HCT116 (cell line): ENCODE results near the gene PDPK1. TPM values are rescaled to one million over a fixed set of nuclear protein-coding genes. Genes with fewer than 3 reads are reported as not detected.

Experiments used
- ATAC-seq: fragments of 200-7000 bp; cut with Tn5 transposase; 2 replicates; pipeline ENCODE4 v1.9.1; 2020; ENCODE audit warnings: mild to moderate bottlenecking, moderate library complexity
- BruUV-seq: library from RNA; stranded (reverse); fragments of 400-500 nt; replicated peaks from 2 replicates; lab custom pipeline; 2021; lab: Mats Ljungman, UMichigan
- CTCF ChIA-PET: fragments of 300-600 bp; sonication (Branson Sonifier 250); formaldehyde crosslinking; loops from one replicate; lab custom pipeline; 2021; ENCODE audit warnings: antibody characterized with exemption; lab: Charles Lee
- POLR2A ChIA-PET: fragments of 300-600, 350-600 bp; sonication (Branson Sonifier 250); formaldehyde crosslinking; loops from one replicate; lab custom pipeline; 2021; ENCODE audit warnings: antibody characterized with exemption; lab: Charles Lee
- RAD21 ChIA-PET, 2 experiments: fragments of 300-600 bp; sonication (Branson Sonifier 250); formaldehyde crosslinking; loops; one replicate each; lab custom pipeline; 2023; ENCODE audit warnings: low total read pairs in 2 of 2; ENCODE audit not compliant: uncharacterized antibody in 2 of 2, unreplicated experiment in 2 of 2, low non-redundant PET in 1 of 2; lab: Charles Lee
- DNase-seq: peaks from one replicate; pipeline ENCODE4 v3.0.0-alpha.2; 2010; ENCODE audit warnings: low read depth, low spot score
- H2AFZ ChIP-seq: fragments of 200-600 bp; shearing (Covaris generic), sonication (generic); 2 replicates; pipeline ENCODE4 v1.6.1; 2017; ENCODE audit warnings: low read depth, mixed run types, mixed read lengths, antibody characterized with exemption, low read length; ENCODE audit not compliant: poor library complexity, severe bottlenecking
- H3K27ac ChIP-seq: 2 replicates; pipeline ENCODE4 v1.5.1; 2012; ENCODE audit warnings: low read depth, low read length
- H3K27me3 ChIP-seq: fragments of 200-600 bp; sonication (generic); 2 replicates; pipeline ENCODE4 v1.6.1; 2016; ENCODE audit warnings: mixed run types, low read length, mixed read lengths; ENCODE audit not compliant: insufficient read depth
- H3K36me3 ChIP-seq, 2 experiments: fragments of 200-500 bp in 1 of 2; fragments of 200-600 bp in 1 of 2; sonication (Bioruptor generic) in 1 of 2; sonication (generic) in 1 of 2; 2 replicates each; pipeline versions ENCODE4 v1.5.1 to v1.6.1; 2014 to 2016; ENCODE audit warnings: low read length in 2 of 2, inconsistent platforms in 1 of 2, mixed read lengths in 1 of 2, mixed run types in 1 of 2; ENCODE audit not compliant: insufficient read depth in 2 of 2, control insufficient read depth in 1 of 2
- H3K4me1 ChIP-seq, 2 experiments: fragments of 200-600 bp in 1 of 2; sonication (generic) in 1 of 2; 2 replicates each; pipeline versions ENCODE4 v1.5.1 to v1.6.1; 2012 to 2017; ENCODE audit warnings: low read length in 2 of 2, inconsistent platforms in 1 of 2, mild to moderate bottlenecking in 1 of 2, mixed read lengths in 1 of 2, mixed run types in 1 of 2, moderate library complexity in 1 of 2; ENCODE audit not compliant: insufficient read depth in 2 of 2, control insufficient read depth in 1 of 2
- H3K4me2 ChIP-seq: fragments of 200-600 bp; sonication (generic); 2 replicates; pipeline ENCODE4 v1.6.1; 2017; ENCODE audit warnings: mixed run types, low read length, mixed read lengths
- H3K4me3 ChIP-seq, 2 experiments: fragments of 200-600 bp in 1 of 2; sonication (generic) in 1 of 2; replicated peaks in 1 of 2; 2 replicates each; pipeline ENCODE4 v1.5.1; 2011 to 2016; ENCODE audit warnings: low read length in 2 of 2, control low read depth in 1 of 2, low read depth in 1 of 2, mild to moderate bottlenecking in 1 of 2, mixed read lengths in 1 of 2, mixed run types in 1 of 2
- H3K79me2 ChIP-seq: fragments of 200-600 bp; sonication (generic); 2 replicates; pipeline ENCODE4 v1.6.1; 2017; ENCODE audit warnings: mild to moderate bottlenecking, mixed run types, low read length, moderate library complexity, mixed read lengths; ENCODE audit not compliant: insufficient read depth
- H3K9ac ChIP-seq: fragments of 200-600 bp; sonication (generic); 2 replicates; pipeline ENCODE4 v1.6.1; 2016; ENCODE audit warnings: low read length, mixed read lengths
- H3K9me2 ChIP-seq: fragments of 200-600 bp; sonication (generic), shearing (Covaris generic); 2 replicates; pipeline ENCODE4 v1.6.1; 2017; ENCODE audit warnings: mixed run types, mild to moderate bottlenecking, moderate library complexity; ENCODE audit not compliant: insufficient read depth
- H3K9me3 ChIP-seq, 2 experiments: fragments of 200-500 bp in 1 of 2; fragments of 200-600 bp in 1 of 2; sonication (Bioruptor generic) in 1 of 2; sonication (generic) in 1 of 2; 2 replicates each; pipeline ENCODE4 v1.6.1; 2014 to 2017; ENCODE audit warnings: low read length in 2 of 2, mixed read lengths in 2 of 2, inconsistent platforms in 1 of 2, low read depth in 1 of 2, mild to moderate bottlenecking in 1 of 2, mixed run types in 1 of 2, moderate library complexity in 1 of 2; ENCODE audit not compliant: control insufficient read depth in 1 of 2, insufficient read depth in 1 of 2
- H4K20me1 ChIP-seq: fragments of 200-600 bp; sonication (generic), shearing (Covaris generic); 2 replicates; pipeline ENCODE4 v1.6.1; 2017; ENCODE audit warnings: mixed run types, mild to moderate bottlenecking, moderate library complexity; ENCODE audit not compliant: insufficient read depth
- CBX3 ChIP-seq: IDR thresholded peaks from 2 replicates; pipeline ENCODE4 v1.6.1; 2012; ENCODE audit warnings: low read depth
- EGR1 ChIP-seq: IDR thresholded peaks from 2 replicates; pipeline ENCODE4 v1.6.1; 2012; ENCODE audit warnings: low read depth
- EZH2 ChIP-seq: fragments of 200-600 bp; sonication (generic); IDR thresholded peaks from 2 replicates; pipeline ENCODE4 v1.6.1; 2017; ENCODE audit warnings: antibody characterized with exemption, mixed run types
- EZH2phosphoT487 ChIP-seq: fragments of 200-600 bp; IDR thresholded peaks from 2 replicates; pipeline ENCODE4 v1.6.1; 2018; ENCODE audit warnings: antibody characterized with exemption, borderline replicate concordance
- JUND ChIP-seq: IDR thresholded peaks from 2 replicates; pipeline ENCODE4 v1.6.1; 2012
- RAD21 ChIP-seq: IDR thresholded peaks from 2 replicates; pipeline ENCODE4 v1.6.1; 2012; ENCODE audit warnings: low read depth, mild to moderate bottlenecking
- SRF ChIP-seq: IDR thresholded peaks from 2 replicates; pipeline ENCODE4 v1.6.1; 2012; ENCODE audit warnings: low read depth
- TCF7L2 ChIP-seq: IDR thresholded peaks from 2 replicates; pipeline ENCODE4 v1.7.0; 2011; ENCODE audit warnings: borderline replicate concordance, inconsistent platforms; ENCODE audit not compliant: insufficient read depth, insufficient read length; ENCODE audit errors: extremely low read depth
- intact Hi-C: fragments of 100-400 bp; cut with micrococcal nuclease; formaldehyde crosslinking; loops from 2 replicates; pipeline ENCODE4 v1.10.0; 2022
- total RNA-seq: library from RNA; stranded (reverse); gene quantifications from one replicate; pipeline ENCODE4 v1.2.1, GENCODE V29; 2021; ENCODE audit not compliant: unreplicated experiment
- TF ChIP-seq, protein P1 (sequence below): IDR thresholded peaks from 2 replicates; pipeline ENCODE4 v1.6.1; 2012; ENCODE audit warnings: low read depth
- TF ChIP-seq, protein P2 (sequence below): IDR thresholded peaks from 2 replicates; pipeline ENCODE4 v1.6.1; 2012

The PDPK1 gene
- total RNA-seq, 1 experiment from 2014 or later: 36.1 TPM

DNA sequence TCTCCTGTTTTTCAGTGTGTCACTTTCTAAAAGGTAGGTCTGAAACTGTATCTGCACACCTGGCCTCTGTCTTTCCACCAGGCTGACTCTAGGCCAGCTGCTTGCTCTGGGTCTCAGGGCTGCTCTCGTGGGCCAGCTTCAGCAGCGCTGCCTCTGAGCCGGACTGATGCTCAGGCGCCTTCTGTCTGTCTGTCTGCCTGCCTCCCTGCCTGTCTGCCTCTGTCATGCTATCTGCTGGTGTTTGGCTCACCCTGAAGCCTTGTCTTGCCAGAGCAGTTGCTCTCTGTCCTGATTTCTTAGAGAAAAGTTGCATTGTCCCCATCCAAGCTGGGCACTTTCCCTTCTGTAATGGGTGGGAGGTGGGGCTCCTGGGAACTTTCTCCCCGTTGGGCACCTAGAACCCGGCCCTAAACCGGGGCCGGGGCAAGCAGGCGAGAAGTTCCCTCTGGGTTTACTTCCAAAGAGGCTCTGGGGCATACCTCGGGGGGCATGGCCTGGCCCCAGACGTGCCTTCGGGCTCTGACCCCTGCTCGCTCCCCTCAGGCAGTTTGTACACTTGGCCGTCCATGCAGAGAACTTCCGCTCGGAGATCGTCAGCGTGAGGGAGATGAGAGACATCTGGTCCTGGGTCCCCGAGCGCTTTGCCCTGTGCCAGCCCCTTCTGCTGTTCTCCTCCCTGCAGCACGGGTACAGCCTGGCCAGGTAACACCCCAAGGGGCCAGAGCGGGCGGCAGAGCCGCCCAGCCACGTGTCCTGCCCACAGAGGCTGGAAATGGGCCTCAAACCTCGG, 39.9 kb upstream of the PDPK1 start:
- intact Hi-C loops: no loop called here
- no peak overlapping the region for H2AFZ ChIP-seq
- H3K4me2 ChIP-seq: no peak overlapping the region
- H4K20me1 ChIP-seq: no peaks in the 10 kb centered on the region
- no peaks in the 10 kb centered on the region for H3K9me2 ChIP-seq
- H3K4me3 ChIP-seq: no peak overlapping the region
- no peak overlapping the region for H3K27ac ChIP-seq
- H3K27me3 ChIP-seq: no peaks in the 10 kb centered on the region
- ChIA-PET CTCF (no interaction called here), RAD21 (no interaction called here), POLR2A (no interaction called here)
- DNase-seq: no peak
- H3K4me1 ChIP-seq: peaks cover 3 to 10% of the 10 kb centered on the region in 2 experiments; a peak in 3 of 4 replicates
- H3K36me3 ChIP-seq: peaks cover 0 to 4% of the 10 kb centered on the region in 2 experiments; a peak in 1 of 4 replicates
- H3K79me2 ChIP-seq: no peaks in the 10 kb centered on the region
- H3K9me3 ChIP-seq: no peaks in the 10 kb centered on the region
- TF ChIP-seq EZH2phosphoT487: no peak
- no peak overlapping the region for H3K9ac ChIP-seq
- ATAC-seq: no peak
- BruUV-seq: no TSS peak

DNA sequence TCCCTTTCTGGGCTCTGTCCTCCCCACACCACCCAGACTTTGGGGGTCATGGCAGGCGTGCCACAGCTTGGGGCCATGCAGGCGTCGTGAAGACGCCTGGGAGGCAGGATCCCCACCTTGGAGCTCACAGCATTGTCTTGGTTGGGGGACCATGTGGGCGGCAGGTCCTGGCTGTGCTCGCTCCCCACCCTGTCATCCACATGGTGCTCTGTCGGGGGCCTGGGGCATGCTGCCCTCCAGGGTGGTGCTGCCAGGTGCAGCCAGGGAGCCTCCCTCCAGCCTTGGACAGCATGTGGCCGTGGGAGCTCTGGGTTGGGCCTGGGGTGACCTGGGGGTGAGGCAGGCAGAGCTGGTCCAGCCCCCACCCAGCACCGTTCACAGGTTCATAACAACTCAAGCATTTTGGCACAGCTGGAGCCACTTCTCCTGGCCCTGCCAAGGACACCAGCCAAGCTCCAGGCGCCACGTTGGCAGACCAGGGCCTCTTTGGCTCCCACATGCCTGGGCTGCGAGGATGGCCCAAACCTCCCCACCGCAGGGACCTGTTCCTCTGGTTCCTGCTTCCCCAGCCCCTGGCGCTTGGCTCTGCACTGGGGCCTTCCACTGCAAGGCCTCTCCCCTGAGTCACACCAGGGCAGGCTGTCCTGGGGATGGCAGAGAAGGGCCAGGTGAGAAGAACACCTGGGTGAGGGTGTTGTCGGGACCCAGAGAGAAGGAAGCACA, 39.1 kb upstream of the PDPK1 start:
- Histone ChIP-seq H3K9me2 (no peaks in the 10 kb centered on the region), H4K20me1 (no peaks in the 10 kb centered on the region), H3K27me3 (no peaks in the 10 kb centered on the region), H3K4me2 (no peak overlapping the region), H3K9me3 (no peaks in the 10 kb centered on the region), H3K4me3 (no peak overlapping the region), H3K36me3 (peaks cover 0 to 4% of the 10 kb centered on the region in 2 experiments; a peak in 1 of 4 replicates), H3K4me1 (peaks cover 3 to 12% of the 10 kb centered on the region in 2 experiments; a peak in 3 of 4 replicates), H3K79me2 (no peaks in the 10 kb centered on the region), H2AFZ (no peak overlapping the region), H3K9ac (no peak overlapping the region), H3K27ac (no peak overlapping the region)
- DNase-seq: no peak
- ChIA-PET CTCF (no interaction called here), RAD21 (no interaction called here), POLR2A (no interaction called here)
- BruUV-seq: no TSS peak
- TF ChIP-seq JUND (no peak), TCF7L2 (no peak), SRF (no peak), EZH2 (no peak), RAD21 (no peak), CBX3 (no peak), EGR1 (no peak)
- TF ChIP-seq, protein P1, sequence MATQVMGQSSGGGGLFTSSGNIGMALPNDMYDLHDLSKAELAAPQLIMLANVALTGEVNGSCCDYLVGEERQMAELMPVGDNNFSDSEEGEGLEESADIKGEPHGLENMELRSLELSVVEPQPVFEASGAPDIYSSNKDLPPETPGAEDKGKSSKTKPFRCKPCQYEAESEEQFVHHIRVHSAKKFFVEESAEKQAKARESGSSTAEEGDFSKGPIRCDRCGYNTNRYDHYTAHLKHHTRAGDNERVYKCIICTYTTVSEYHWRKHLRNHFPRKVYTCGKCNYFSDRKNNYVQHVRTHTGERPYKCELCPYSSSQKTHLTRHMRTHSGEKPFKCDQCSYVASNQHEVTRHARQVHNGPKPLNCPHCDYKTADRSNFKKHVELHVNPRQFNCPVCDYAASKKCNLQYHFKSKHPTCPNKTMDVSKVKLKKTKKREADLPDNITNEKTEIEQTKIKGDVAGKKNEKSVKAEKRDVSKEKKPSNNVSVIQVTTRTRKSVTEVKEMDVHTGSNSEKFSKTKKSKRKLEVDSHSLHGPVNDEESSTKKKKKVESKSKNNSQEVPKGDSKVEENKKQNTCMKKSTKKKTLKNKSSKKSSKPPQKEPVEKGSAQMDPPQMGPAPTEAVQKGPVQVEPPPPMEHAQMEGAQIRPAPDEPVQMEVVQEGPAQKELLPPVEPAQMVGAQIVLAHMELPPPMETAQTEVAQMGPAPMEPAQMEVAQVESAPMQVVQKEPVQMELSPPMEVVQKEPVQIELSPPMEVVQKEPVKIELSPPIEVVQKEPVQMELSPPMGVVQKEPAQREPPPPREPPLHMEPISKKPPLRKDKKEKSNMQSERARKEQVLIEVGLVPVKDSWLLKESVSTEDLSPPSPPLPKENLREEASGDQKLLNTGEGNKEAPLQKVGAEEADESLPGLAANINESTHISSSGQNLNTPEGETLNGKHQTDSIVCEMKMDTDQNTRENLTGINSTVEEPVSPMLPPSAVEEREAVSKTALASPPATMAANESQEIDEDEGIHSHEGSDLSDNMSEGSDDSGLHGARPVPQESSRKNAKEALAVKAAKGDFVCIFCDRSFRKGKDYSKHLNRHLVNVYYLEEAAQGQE: no peak
- TF ChIP-seq, protein P2, sequence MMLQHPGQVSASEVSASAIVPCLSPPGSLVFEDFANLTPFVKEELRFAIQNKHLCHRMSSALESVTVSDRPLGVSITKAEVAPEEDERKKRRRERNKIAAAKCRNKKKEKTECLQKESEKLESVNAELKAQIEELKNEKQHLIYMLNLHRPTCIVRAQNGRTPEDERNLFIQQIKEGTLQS: no peak
- no peak for ATAC-seq
- intact Hi-C loops: no loop called here
